GM21515 (cell line): ENCODE results near the gene PKN1.
"Not testable (repeated sequence)": the region's sequence is repeated elsewhere in the genome, so short reads cannot be mapped to it uniquely, and the experiment has no call there.

Experiments
- ATAC-seq: cut with Tn5 transposase; IDR thresholded peaks from one replicate; pipeline ENCODE4 v1.9.1; 2021; ENCODE audit not compliant: unreplicated experiment

The PKN1 gene

GRCh38 chr19:14432791-14433553 lies at the start of gene PKN1:
Gene PKN1, plus strand, starts transcription at chr19:14433306. Its CDS starts 216 bp downstream, at chr19:14433522.
- peak; percentile 54 for ATAC-seq

GRCh38 chr19:14383661-14384555 lies 49.2 kb upstream of the PKN1 start:
- no peak for ATAC-seq

DNA sequence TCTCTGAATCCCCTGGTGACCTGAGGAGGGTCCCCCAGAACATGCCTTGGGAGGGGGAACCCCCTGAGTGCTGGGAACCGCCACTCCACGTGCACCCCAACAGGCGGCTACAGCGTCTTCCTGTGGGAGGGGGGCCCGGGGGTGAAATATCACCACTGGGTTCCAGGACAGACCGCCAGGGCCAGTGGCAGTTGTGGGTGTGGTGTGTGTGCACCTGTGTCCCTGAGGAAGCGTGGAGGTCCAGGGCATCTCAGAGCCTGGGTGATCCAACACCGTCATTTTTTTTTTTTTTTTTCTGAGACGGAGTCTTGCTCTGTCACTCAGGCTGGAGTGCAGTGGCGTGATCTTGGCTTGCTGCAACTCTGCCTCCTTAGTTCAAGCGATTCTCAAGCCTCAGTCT lies 47.6 kb upstream of the PKN1 start:
- no peak for ATAC-seq

GRCh38 chr19:14390548-14390947 lies 42.6 kb upstream of the PKN1 start:
- no peak for ATAC-seq

- ATAC-seq: no peak
Measured at GRCh38 chr19:14391156-14391821, 41.8 kb upstream of the PKN1 start.

DNA sequence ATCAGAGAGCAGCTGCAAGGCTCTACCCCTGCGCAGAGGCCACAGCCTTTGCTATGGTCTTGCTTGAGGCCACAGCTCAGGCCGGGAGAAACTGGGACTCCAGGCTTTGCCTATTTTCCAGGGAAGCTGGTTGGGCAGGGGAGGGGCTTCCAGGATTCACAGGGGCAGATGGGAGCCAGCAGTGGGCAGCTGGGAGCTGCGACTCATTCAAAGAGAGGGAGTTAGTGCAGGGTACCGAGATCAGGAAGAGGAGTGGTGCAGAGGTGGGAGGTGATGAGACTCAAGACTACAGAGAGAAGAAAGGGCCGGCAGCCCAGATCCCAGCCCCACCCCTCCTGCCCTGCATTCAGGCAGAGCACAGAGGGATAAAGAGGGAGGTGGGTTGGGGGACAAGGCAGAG lies 39.8 kb upstream of the PKN1 start:
- ATAC-seq: no peak

- ATAC-seq: no peak
Measured at GRCh38 chr19:14394167-14394566, 38.9 kb upstream of the PKN1 start.

DNA sequence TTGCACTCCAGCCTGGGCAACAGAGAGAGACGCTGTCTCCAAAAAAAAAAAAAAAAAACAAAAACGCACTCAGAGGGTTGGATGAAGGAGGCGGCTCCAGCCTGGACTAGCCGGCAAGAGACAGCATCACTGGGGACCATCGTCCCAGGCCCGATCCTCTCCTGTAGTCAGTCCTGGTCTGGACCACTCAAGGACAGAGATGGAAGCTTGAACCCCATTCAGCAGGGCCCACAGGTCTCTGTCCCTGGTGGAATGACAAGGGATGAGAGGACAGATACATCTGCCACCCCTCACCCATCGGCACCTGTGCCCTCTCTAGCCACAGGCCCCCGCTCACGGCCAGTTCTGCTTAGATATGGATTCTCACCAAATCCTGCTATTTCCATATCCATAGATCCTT lies 37.8 kb upstream of the PKN1 start:
- no peak for ATAC-seq

GRCh38 chr19:14395710-14396336 lies 37.3 kb upstream of the PKN1 start:
- ATAC-seq: no peak

DNA sequence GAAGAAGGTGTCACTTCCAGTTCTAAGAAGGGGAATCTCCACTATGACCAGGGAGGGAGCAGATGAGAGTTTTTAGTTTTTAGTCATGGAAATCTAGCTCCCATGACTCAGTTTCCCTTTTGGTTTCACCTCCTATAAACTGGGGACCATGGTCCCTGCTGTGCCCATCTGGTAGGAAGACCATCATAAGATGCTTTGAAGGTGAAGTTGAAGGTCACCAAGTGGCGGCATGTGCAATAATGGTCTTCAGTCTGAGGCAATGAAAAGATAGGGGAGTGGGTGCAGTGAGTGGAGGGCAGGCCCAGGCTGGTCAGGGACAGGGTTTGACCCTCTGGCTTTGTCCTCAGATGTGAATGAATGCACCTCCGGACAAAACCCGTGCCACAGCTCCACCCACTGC lies 36.4 kb upstream of the PKN1 start:
- not testable (repeated sequence) for ATAC-seq

DNA sequence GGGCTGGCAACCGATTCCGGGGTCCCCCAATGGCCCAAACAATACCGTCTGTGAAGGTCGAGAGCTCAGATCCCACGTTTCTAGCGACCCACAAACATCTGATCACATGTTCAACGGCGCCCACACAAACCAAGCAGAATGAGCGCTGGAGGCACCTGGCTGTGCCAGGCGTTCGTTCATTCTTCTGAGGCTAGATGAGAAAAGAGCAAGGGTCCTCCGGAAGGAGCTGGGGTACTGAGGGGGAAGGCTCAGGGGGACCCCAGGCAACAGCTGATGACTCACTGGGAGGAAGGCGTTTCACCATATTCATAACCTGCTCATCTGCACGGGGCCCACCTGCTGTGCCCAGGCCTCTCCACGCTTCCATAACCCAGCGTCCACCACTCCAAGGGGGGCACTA lies 35.9 kb upstream of the PKN1 start:
- ATAC-seq: not testable (repeated sequence)

- ATAC-seq: no peak
Measured at GRCh38 chr19:14400951-14401431, 32.1 kb upstream of the PKN1 start.

DNA sequence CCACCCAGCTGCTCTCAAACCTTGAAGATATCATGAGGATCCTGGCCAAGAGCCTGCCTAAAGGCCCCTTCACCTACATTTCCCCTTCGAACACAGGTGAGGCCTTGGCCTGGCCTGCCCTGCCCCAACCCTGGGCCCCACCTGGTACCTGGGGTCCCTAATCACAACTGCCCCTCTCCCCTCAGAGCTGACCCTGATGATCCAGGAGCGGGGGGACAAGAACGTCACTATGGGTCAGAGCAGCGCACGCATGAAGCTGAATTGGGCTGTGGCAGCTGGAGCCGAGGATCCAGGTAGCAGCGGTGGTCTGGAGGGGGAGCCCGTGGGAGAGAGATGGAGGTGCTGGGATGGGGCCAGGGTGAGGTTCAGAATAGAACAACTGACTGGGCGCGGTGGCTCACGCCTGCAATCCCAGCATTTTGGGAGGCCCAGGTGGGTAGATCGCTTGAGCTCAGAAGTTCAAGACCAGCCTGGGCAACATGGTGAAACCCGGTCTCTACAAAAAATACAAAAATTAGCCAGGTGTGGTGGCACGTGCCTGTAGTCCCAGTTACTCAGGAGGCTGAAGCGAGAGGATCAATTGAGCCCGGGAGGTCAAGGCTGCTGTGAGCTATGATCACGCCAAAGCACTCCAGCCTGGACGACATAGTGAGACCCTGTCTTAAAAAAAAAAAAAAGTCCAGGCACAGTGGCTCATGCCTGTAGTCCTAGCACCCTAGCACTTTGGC lies 31.5 kb upstream of the PKN1 start:
- no peak for ATAC-seq

DNA sequence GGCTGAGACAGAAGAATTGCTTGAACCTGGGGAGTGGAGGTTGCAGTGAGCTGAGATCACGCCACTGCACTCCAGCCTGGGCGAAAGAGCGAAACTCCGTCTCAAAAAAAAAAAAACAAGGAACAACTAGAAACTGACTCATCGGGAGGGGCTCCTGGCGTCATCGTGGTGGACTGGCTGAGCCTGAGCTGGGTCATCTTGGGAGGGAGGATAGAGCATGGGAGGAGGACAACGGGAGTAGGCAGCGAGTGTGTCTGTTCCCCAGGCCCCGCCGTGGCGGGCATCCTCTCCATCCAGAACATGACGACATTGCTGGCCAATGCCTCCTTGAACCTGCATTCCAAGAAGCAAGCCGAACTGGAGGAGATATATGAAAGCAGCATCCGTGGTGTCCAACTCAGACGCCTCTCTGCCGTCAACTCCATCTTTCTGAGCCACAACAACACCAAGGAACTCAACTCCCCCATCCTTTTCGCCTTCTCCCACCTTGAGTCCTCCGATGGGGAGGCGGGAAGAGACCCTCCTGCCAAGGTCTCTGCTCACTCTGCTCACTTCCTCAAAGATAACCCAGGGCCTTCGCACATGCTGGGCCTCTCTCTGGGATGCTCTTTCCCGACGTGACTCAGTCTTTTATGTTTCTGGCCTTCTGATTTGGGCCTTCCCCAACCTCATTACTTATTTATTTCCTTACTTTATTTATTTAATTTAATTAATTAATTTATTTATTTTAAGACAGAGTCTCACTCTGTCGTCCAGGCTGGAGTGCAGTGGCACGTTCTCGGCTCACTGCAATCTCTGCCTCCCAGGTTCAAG lies 30.6 kb upstream of the PKN1 start:
- ATAC-seq: no peak

DNA sequence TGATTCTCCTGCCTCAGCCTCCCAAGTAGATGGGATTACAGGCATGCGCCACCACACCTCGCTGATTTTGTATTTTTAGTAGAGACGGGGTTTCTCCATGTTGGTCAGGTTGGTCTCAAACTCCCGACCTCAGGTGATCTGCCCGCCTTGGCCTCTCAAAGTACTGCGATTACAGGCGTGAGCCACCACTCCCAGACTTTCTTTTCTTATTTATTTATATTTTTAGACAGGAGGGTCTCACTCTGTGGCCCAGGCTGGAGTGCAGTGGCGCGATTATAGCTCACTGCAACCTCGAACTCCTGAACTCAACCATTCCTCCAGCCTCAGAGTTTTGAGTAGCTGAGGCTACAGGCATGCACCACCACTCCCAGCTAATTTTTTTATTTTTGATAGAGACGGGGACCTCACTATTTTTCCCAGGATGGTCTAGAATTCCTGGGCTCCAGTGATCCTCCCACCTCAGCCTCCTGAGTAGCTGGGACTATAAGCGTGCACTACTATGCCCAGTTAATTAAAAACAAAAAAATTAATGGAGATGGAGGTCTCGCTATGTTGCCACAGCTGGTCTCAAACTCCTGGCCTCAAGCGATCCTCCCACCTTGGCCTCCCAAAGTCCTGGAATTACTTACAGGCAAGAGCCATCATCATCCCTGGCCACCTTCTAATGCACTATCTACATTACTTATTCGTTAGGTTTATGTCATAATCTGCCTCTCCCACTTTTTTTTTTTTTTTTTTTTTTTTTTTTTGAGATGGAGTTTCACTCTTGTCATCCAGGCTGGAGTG lies 29.8 kb upstream of the PKN1 start:
- ATAC-seq: not testable (repeated sequence)

DNA sequence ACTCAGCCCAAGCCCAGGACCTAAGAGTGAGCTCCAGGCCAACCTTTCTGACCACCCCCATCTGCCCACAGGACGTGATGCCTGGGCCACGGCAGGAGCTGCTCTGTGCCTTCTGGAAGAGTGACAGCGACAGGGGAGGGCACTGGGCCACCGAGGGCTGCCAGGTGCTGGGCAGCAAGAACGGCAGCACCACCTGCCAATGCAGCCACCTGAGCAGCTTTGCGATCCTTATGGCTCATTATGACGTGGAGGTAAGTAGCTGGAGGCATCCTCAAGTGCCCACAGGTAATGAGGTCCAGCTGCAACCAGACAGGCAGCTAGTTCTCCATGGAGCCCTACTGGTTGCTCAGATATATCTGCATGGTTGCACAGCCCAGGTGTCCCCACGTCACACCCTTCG lies 28.8 kb upstream of the PKN1 start:
- ATAC-seq: no peak

DNA sequence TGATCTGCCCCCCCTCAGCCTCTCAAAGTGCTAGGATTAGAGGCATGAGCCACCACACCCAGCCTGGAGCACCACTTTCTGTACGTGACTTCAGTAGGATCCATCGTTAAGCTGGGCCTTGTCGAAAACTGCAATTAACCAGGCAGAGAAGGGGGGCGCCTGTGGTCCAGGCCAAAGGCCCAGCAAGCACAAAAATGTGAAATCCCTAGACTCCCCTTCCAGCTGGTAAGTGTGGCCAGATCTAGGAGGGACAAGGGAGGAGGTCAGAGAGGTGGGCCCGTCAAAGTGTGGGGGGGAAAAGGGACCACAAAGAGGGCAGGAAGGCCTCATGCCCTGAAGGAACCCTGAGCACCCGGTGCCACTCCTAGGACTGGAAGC lies 27.7 kb upstream of the PKN1 start:
- ATAC-seq: no peak

DNA sequence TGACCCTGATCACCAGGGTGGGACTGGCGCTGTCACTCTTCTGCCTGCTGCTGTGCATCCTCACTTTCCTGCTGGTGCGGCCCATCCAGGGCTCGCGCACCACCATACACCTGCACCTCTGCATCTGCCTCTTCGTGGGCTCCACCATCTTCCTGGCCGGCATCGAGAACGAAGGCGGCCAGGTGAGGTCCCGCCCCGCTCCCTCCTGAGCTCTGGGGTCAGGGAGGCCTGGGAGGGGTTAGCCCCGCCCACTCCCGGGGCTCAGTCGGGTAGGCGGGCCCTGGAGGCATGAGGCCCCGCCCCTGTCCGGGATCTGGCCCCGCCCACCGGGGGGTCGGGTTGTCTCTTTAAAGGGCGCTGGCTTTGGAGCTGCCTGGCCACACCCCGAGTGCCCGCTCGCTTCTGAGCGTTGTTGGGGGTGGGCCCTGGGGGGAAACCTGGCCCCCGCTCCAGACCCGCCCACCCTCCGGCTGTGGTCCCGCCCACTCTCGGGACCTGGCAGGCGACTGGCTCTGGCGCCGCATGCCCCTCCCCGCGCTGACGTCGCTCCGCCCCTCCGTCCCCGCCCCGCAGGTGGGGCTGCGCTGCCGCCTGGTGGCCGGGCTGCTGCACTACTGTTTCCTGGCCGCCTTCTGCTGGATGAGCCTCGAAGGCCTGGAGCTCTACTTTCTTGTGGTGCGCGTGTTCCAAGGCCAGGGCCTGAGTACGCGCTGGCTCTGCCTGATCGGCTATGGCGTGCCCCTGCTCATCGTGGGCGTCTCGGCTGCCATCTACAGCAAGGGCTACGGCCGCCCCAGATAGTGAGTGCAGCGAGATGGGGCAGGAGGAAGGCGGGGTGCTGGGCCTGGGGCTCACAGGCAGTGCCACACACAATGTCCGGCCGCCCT lies 27.1 kb upstream of the PKN1 start:
- peak; percentile 51 for ATAC-seq
